Activated CD4-positive, alpha-beta T cell treated with anti-CD3 and anti-CD28 coated beads, Interleukin-2, amount 50 U/mL, for 1 hour (primary cell): ENCODE measurements around the gene GHRH.

ENCODE experiments used
- DNase-seq: peaks from one replicate; pipeline ENCODE4 v3.0.0-alpha.2; 2020

GHRH gene

GRCh38 chr20:37235065-37235464 lies 26.5 kb downstream of the GHRH start:
- no peak for DNase-seq

- no peak for DNase-seq
Measured at GRCh38 chr20:37234254-37234581, 27.4 kb downstream of the GHRH start.

DNA sequence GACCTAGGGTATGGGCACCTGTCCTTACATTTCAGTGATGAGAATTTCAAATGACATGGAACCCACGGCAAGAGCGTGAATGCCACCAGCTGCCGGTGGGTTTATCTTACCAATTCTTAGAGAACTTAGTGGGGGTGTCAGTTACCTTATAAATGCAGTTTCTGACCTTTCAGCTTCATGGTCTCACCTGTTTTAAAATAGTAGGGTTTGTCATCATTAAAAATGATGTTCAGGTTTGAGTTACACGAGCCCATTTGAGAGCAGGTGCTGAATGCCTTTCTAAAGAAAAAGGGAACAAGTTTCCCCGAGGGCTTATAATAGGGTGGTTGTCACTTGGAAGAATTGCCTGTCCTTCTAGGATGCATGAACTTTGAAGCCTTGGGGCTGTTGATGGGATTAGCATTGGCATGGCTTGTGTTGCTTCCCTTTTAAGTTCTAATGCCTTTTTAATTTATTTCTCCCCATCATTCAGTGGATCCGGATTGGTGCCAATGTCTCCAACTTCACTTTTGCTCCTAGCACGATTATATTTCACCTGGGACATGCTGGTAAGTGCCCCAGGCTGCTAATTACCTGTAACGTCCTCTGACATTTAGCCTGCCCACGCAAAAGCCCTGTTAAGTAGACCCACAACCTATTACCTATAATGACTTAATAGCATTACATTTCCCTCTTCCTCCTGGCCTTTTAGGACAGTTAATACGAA lies 27.9 kb downstream of the GHRH start:
- no peak for DNase-seq

- DNase-seq = no peak
Measured at GRCh38 chr20:37231947-37232630, 29.5 kb downstream of the GHRH start.

DNA sequence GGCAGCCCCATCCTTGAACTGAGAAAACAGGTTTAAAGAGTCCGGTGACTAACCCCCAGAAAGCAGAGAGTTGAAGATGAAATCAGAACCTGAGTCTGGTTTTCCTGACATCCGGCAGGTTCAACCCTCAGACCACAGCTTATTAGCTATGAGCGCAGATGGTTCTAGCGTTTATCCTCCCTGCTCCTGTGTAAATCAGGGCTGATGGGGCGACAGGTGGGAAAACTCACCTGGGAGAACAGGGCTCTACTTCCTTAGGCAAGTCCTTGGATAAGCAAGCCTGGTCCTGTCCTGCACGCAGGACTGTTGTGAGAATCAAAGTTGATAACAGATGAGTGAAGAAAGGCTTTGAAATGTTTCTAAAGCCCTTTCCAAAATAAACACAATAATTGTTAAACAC lies 31.4 kb downstream of the GHRH start:
- DNase-seq = no peak

- DNase-seq = no peak
Measured at GRCh38 chr20:37229357-37229756, 32.3 kb downstream of the GHRH start.

DNA sequence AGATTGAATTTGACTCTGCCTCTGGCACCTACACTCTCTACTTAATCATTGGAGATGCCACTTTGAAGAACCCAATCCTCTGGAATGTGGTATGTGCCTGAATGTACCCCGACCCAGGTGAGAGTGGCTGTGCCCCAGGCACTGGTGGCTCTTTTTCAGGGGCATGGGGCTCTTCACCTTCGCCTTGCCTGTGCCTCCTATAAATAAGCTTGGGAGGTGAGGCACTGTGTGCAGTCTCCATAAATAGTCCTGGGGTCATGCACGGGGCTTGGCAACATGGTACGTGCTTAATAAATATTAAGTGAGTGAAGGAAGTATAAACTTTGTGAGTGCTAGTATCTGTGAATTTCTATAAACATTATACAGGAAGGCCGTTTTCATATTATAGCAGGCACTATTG lies 33.0 kb downstream of the GHRH start:
- no peak for DNase-seq

- no peak for DNase-seq
Measured at GRCh38 chr20:37228082-37228481, 33.5 kb downstream of the GHRH start.

DNA sequence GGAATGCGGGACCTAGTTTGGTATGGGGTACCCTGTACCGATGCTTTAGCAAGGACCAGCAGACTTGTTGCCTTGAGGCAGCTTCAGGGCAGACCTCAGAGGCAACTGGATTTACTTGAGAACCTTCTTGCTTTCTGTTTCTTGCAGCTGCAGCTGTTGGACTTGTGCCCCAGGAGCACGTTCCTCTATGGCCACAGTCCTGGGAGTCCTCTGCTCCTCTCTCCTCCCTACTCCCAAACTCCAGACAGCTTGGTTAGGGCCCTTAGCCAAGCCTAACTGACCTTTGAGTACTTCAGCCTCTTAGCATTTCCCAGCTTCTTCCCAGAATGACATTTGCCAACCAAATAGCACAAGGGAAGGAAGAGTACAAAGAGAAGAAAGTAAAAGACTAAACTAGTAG lies 34.7 kb downstream of the GHRH start:
- DNase-seq = no peak

DNA sequence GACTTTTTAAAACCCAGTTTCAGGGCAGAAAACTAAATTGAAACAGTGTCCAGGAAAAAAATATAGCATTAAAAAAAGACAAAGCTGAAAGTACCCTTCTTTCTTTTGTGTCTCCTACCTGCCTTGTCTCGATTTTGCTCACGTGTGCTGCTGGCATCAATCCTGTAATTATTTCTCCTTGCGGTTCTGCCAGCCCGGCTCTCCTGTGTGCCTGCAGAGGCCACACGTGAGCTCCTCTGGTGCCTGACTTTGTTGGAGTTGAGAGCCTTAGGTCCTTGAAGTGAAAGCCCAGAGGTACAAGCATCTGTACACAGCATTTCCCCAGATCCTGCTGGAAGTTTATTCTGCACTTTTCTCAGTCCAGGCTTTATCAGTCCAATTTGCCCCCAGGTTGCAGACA lies 36.5 kb downstream of the GHRH start:
- DNase-seq = no peak

GRCh38 chr20:37223053-37223452 lies 38.6 kb downstream of the GHRH start:
- DNase-seq = no peak

- DNase-seq = no peak
Measured at GRCh38 chr20:37222086-37222485, 39.5 kb downstream of the GHRH start.

- DNase-seq = no peak
Measured at GRCh38 chr20:37220731-37221130, 40.9 kb downstream of the GHRH start.

DNA sequence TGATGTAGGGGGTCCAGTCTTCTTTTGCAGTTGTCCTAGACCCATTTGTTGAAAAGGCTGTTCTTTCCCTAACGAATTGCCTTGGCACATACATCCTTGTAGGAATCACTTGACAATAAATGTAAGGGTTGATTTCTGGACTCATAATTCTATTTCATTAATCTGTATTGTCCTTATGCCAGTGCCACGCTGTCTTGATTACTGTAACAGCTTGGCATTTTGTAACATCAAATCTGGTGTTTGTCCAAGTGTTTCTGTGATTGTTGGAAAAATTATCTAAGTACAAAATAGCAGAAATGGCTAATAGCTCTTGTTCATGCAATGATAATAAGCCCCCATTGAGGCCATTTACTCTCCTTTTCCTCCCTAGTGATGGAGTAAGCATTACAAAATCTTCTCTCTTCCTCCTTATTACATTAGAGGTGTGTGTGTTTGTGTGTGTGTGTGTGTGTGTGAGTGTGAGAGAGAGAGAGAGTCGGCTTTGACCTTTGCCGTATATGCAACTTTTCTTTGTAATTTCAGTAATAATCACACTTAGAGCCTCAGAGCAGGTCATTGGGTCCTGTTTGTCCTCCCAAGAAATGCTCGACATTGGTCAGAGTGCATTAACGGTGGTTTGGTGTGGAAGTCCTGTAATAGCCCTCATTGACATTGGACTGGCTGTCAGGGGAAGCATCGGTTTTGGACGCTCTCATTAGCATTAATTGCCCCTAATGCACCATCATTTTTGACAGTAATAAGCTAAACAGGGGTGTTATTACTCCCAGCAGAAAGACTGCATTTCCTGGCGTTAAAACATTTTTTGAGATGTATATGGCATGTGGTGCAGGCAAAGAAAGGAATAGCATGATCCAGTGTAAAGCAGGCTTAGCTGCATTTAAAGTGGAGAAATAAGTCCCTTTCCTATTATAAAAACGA lies 41.6 kb downstream of the GHRH start:
- no peak for DNase-seq

DNA sequence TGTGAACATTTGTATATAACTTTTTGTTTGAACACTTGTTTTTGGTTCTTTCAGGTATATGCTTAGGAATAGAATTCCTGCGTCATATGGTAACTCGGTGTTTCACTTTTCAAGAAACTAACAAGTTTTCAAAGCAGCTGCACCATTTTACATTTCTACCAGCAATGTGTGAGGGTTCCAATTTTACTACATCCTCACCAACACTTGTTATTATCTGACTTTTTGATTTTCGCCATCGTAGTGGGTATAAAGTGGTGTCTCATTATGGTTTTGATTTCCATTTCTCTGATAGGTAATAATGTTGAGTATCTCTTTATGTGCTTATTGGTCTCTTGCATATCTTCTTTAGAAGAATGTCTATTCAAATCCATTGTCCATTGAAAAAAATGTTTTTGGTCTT lies 42.6 kb downstream of the GHRH start:
- DNase-seq = no peak

GRCh38 chr20:37218441-37218840 lies 43.2 kb downstream of the GHRH start:
- no peak for DNase-seq

- DNase-seq = no peak
Measured at GRCh38 chr20:37209661-37210314, 51.8 kb downstream of the GHRH start.

GRCh38 chr20:37209193-37209592 lies 52.4 kb downstream of the GHRH start:
- DNase-seq = no peak

- no peak for DNase-seq
Measured at GRCh38 chr20:37207171-37207570, 54.4 kb downstream of the GHRH start.

- DNase-seq = no peak
Measured at GRCh38 chr20:37205794-37206193, 55.8 kb downstream of the GHRH start.

DNA sequence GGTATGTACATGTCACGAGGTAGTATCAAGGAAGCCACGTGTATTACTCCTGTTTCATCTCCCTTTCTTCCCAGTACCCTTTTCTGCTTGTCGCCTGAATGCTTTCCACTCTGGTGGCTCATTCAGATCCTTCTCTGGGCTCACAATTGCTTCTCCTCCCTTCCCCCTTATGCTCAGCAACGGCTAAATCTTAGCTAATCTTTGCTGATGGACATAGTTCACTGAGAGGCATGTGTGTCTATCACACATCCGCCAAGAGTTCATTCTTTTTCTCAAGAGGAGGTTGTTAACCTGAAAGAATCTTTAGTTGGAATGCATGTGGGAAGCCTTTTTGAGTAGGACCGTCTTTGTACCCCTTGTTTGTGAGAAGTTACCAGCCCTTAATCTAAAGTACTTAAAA lies 56.5 kb downstream of the GHRH start:
- DNase-seq = no peak

DNA sequence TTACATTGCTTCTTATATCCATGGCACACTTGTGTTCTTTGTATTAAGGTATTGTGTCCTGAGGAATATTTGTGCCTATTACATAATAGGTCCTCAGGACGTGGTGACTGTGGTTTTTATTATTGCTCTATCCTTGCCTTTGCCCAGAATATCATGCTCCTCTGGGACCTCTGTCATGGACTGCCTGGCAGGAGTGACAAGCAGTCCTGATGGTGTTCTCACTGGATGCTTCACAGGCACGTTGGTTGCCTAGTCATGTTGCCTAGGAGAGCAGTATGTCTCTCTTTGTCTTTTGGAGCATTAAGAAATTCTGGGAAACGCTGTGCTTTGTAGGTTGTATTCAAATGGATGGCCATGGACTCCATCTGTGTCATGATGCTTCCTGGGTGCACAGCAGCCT lies 57.6 kb downstream of the GHRH start:
- DNase-seq = no peak

- peak; percentile 12 for DNase-seq
Measured at GRCh38 chr20:37202267-37202943, 59.2 kb downstream of the GHRH start.
